ENCODE data around the gene ZFAND5. TPM values are rescaled to one million over a fixed set of nuclear protein-coding genes. Genes with fewer than 3 reads are reported as not detected.

Gene ZFAND5
- total and polyA plus RNA-seq, 10 of the 15 experiments (the other 5 are each of a cell fraction or from before 2014, with no cell fraction given): 22.5 to 107 (median 63.3) TPM

DNA sequence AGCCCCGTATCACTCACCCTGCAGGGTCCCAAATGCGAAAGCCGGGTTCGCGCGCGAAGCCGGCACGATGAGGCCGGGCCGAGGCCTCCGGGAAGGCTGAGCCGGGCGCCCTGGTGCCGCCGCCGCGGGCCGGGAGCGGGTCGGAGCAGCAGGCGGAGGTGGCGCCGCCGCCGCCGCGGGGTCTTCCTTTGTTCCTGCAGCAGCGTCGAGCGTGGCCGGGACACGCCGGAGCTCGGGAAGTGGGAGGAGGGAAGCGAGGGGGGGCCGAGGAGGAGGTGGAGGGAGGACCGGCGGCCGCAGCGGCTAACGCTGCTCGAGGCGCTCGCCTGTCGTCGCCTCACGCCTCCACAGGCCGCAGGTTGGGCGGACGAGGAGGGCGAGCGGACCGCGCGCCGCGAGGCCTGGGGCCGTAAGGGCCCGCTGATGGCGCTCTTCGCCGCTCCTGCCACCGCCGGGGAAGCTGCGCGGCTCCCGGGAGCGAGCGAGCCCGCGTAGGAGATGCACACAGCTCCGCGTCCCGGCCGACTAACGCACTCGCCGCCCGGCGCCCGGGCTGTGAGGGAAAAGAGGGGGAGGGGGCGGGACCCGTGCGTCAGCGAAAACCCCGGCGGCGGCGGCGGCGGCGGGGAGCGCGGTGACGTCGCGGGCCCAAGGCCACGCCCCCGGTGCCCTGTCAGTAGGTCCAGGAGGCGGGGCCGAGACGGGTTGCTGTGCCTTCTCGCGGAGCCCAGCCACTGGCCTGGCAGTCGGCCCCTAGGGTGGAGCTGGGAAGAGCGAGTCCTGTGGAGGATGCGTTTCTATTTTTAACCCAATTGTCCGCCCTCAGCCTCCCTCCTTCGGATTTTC is at the start of gene ZFAND5 (continued):
- TF ChIP-seq SMC3 (IDR thresholded peaks at IDR 0.05; ENCODE audit: borderline replicate concordance, low read length): peak; percentile 11; the same call in 1 of the 2 replicates
- peak; percentile 54 for TF ChIP-seq NR2F1 (conservative IDR thresholded peaks at IDR 0.05)
- no peak for TF ChIP-seq ATF7 (IDR thresholded peaks at IDR 0.05; ENCODE audit: low read depth)
- no peak for TF ChIP-seq ETV6 (conservative IDR thresholded peaks at IDR 0.05 in 1 of 2, IDR thresholded peaks at IDR 0.05 in 1 of 2; ENCODE audit: borderline replicate concordance in 1 of 2, low read depth in 1 of 2)
- TF ChIP-seq TBL1XR1 (IDR thresholded peaks at IDR 0.05; ENCODE audit: low read depth, low read length): no peak
- TF ChIP-seq SUZ12 (IDR thresholded peaks at IDR 0.05; ENCODE audit: unreplicated experiment): no peak
- TF ChIP-seq, protein P1, sequence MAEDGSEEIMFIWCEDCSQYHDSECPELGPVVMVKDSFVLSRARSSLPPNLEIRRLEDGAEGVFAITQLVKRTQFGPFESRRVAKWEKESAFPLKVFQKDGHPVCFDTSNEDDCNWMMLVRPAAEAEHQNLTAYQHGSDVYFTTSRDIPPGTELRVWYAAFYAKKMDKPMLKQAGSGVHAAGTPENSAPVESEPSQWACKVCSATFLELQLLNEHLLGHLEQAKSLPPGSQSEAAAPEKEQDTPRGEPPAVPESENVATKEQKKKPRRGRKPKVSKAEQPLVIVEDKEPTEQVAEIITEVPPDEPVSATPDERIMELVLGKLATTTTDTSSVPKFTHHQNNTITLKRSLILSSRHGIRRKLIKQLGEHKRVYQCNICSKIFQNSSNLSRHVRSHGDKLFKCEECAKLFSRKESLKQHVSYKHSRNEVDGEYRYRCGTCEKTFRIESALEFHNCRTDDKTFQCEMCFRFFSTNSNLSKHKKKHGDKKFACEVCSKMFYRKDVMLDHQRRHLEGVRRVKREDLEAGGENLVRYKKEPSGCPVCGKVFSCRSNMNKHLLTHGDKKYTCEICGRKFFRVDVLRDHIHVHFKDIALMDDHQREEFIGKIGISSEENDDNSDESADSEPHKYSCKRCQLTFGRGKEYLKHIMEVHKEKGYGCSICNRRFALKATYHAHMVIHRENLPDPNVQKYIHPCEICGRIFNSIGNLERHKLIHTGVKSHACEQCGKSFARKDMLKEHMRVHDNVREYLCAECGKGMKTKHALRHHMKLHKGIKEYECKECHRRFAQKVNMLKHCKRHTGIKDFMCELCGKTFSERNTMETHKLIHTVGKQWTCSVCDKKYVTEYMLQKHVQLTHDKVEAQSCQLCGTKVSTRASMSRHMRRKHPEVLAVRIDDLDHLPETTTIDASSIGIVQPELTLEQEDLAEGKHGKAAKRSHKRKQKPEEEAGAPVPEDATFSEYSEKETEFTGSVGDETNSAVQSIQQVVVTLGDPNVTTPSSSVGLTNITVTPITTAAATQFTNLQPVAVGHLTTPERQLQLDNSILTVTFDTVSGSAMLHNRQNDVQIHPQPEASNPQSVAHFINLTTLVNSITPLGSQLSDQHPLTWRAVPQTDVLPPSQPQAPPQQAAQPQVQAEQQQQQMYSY (CRISPR knock-in tag; IDR thresholded peaks at IDR 0.05): no peak
- TF ChIP-seq PAX8 (IDR thresholded peaks at IDR 0.05): no peak
